Activated naive CD8-positive, alpha-beta T cell (primary cell): ENCODE data around the gene HLA-DRA.
"Not testable (repeated sequence)": the region's sequence is repeated elsewhere in the genome, so short reads cannot be mapped to it uniquely, and the experiment has no call there.

Experiments used
- H3K27ac Mint-ChIP-seq: one replicate; pipeline ENCODE4 v1.8.0; 2021; ENCODE audit warnings: mixed read lengths
- H3K27me3 Mint-ChIP-seq: one replicate; pipeline ENCODE4 v1.8.0; 2021; ENCODE audit warnings: mixed read lengths
- H3K36me3 Mint-ChIP-seq: one replicate; pipeline ENCODE4 v1.8.0; 2021; ENCODE audit warnings: mixed read lengths
- H3K4me1 Mint-ChIP-seq: one replicate; pipeline ENCODE4 v1.8.0; 2021; ENCODE audit warnings: low read depth, mixed read lengths
- H3K4me3 Mint-ChIP-seq: one replicate; pipeline ENCODE4 v1.8.0; 2021; ENCODE audit warnings: mild to moderate bottlenecking, mixed read lengths
- H3K9me3 Mint-ChIP-seq: one replicate; pipeline ENCODE4 v1.8.0; 2021; ENCODE audit warnings: low read depth, mixed read lengths

The HLA-DRA gene

DNA sequence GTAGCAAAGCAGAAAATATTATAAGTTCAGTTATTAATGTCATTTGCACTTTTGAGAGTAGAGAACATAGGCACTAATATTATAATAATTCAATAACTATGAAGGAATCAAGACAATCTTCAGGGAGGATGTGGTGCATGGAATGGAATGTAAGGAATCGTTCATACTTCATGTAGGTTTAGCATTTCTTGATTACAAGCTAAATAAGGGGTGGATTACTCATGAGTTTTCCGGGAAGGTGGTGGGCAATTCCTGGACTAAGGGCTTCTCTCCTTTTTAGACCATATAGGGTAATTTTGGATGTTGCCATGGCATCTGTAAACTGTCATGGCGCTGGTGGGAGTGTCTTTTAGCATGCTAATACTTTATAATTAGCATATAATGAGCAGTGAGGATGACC lies 23.7 kb upstream of the HLA-DRA start:
- Mint-ChIP-seq H3K27me3 (peaks cover 33% of the 10 kb centered on the region), H3K9me3 (no peaks in the 10 kb centered on the region), H3K4me3 (no peak overlapping the region), H3K27ac (no peak overlapping the region), H3K4me1 (peaks cover 5% of the 10 kb centered on the region), H3K36me3 (no peaks in the 10 kb centered on the region)

DNA sequence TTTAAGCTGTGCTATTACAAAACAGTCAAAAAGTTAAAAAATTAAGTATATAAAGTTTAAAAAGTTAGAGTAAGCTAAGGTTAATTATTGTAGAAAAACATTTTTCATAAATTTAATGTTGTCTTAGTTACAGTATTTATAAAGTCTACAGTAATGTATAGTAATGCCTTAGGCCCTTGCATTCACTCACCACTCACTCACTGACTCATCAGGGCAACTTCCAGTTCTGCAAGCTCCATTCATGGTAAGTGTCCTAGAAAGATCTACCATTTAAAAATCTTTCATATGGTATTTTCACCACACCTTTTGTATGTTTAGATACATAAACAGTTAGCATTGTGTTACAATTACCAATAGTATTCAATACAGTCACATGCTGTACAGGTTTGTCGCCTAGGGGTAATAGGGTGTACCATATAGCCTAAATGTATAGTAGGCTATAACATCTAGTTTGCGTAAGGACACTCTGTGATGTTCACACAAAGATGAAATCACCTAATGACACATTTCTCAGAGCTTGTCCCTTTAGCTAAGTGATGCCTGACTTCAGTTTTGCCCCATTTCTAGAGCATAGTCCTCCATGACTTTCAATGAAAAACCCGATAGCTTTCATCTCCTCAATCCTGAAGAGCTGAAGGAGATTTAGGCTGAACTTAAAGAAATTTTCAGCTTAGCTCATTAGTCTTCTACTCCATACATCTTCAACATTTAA lies 14.9 kb upstream of the HLA-DRA start:
- Mint-ChIP-seq H3K36me3 (no peaks in the 10 kb centered on the region), H3K9me3 (no peaks in the 10 kb centered on the region), H3K4me3 (no peak overlapping the region), H3K4me1 (no peaks in the 10 kb centered on the region), H3K27me3 (peaks cover 8% of the 10 kb centered on the region), H3K27ac (no peak overlapping the region)

DNA sequence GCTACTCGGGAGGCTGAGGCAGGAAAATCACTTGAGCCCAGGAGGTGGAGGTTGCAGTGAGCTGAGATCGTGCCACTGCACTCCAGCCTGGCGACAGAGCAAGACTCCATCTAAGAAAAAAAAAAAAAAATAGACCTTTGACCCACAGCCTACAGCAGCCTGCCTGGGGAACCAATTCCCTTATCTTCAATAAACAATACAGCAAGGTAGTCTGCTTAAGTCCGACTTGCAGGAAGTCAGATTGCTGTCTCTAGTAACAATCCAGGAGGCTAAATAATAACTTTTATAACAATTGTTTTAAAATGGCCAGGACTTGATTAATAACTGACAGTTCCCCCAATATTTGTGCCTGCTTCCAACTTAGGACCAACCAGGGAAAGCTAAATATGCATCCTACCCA lies 13.3 kb upstream of the HLA-DRA start:
- Mint-ChIP-seq H3K36me3 (no peaks in the 10 kb centered on the region), H3K4me1 (no peaks in the 10 kb centered on the region), H3K9me3 (no peaks in the 10 kb centered on the region), H3K27ac (no peak overlapping the region), H3K4me3 (no peak overlapping the region), H3K27me3 (peaks cover 4% of the 10 kb centered on the region)

DNA sequence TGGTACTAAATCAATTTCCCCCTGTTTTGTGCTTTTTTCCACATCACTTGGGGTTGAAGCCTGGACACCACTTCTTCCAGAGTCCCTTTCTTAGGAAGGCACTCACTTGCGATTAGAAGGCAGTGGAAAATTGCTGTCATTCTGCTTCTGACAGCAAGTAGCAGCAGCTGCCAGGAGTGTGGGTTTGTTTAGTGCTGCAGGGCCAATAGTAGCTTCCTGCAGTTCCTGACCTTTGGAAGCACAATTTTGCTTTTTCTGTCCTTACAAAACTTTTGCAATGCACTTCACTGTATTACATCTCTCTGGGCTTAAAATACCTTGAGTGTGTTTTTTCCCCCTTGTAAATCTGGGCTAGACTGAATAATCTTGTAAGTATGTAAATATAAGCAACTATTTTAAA lies 12.5 kb upstream of the HLA-DRA start:
- H3K27ac Mint-ChIP-seq: no peak overlapping the region
- H3K4me1 Mint-ChIP-seq: no peaks in the 10 kb centered on the region
- H3K9me3 Mint-ChIP-seq: no peaks in the 10 kb centered on the region
- no peak overlapping the region for H3K4me3 Mint-ChIP-seq
- no peaks in the 10 kb centered on the region for H3K36me3 Mint-ChIP-seq
- peaks cover 2% of the 10 kb centered on the region for H3K27me3 Mint-ChIP-seq

DNA sequence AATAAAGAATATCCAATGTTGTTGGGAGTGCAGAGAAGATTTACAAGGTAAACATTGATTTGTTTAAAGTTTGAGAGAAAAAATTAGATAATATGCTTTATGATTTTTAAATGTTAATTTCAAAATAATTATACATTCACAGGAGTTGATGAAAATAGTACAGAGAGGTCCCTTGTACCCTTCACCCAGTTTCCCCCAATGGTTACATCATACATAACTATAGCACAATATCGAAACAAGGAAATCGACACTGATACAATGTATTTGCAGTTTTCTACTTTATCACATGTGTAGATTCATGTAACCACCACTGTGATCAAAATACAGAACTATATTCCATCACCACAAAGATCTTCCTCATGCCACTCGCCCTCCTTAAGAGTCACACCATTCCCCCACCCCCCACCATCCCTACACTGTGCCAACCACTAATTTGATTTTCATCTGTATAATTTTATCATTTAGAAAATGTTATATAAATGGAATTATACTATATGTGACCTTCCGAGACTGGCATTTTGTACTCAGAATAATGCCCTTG lies 11.7 kb upstream of the HLA-DRA start:
- no peaks in the 10 kb centered on the region for H3K4me1 Mint-ChIP-seq
- no peak overlapping the region for H3K4me3 Mint-ChIP-seq
- no peaks in the 10 kb centered on the region for H3K9me3 Mint-ChIP-seq
- H3K27ac Mint-ChIP-seq: no peak overlapping the region
- peaks cover 2% of the 10 kb centered on the region for H3K27me3 Mint-ChIP-seq
- H3K36me3 Mint-ChIP-seq: no peaks in the 10 kb centered on the region

DNA sequence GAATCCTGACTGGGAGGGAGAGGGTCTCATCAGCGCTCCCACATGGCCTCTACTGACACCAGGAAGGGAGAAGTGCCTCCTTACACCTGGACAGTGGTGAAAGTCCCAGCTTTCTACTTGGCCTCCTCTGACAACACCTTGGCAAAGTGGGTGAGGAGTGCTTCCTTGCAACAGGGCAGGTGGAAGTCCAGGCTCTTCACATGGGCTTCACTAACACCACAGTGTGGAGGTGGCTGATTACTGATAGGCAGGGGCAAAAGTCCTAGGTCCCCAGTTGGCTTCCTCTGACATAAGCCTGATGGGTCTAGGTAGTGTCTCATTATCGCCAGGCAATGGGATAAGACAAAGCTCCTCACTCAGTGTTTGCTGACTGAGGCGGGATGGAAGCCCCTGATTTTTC lies 9.5 kb upstream of the HLA-DRA start:
- Mint-ChIP-seq H3K4me3 (no peak overlapping the region), H3K9me3 (no peaks in the 10 kb centered on the region), H3K4me1 (no peaks in the 10 kb centered on the region), H3K27ac (no peak overlapping the region), H3K36me3 (no peaks in the 10 kb centered on the region), H3K27me3 (peaks cover 2% of the 10 kb centered on the region)

DNA sequence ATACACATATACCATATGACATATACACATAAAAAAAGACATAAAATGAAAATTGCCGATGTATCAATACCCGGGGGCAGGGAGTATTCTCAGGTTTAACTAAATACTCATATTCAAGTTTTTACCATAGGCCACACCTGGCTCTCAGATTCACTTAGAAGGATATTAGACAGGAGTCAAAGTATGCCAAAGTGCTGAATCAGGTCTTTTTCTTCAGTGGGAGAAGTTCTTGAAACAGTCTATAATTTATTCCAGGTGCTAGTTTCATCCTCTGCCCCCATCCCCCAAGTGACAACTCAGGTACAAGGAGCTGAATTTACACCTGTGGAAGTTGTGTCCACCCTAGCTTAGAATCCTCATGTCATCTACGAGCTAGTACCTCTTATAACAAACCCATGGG lies 8.5 kb upstream of the HLA-DRA start:
- Mint-ChIP-seq H3K9me3 (no peaks in the 10 kb centered on the region), H3K4me3 (no peak overlapping the region), H3K4me1 (no peaks in the 10 kb centered on the region), H3K27ac (no peak overlapping the region), H3K27me3 (peaks cover 2% of the 10 kb centered on the region), H3K36me3 (no peaks in the 10 kb centered on the region)

DNA sequence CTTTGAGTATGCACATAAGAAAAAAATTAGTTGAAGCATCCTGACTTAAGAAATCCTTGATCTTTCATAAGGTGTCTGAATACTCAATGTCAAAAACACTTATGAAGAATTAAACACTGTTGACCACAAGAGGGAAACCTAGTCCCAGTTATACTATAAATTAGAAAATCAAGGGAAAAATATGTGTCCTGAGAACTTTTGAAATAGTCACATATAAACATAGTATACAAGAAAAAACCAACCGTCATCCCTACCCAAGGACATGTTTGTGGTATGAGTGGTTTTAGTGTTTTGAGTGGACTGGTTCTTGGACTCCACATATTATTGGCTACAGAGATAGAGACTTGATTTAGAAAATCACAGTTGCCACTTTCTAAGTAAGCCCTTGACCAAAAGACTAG lies 7.6 kb upstream of the HLA-DRA start:
- Mint-ChIP-seq H3K4me3 (no peak overlapping the region), H3K27me3 (peaks cover 2% of the 10 kb centered on the region), H3K27ac (no peak overlapping the region), H3K9me3 (no peaks in the 10 kb centered on the region), H3K4me1 (no peaks in the 10 kb centered on the region), H3K36me3 (no peaks in the 10 kb centered on the region)

DNA sequence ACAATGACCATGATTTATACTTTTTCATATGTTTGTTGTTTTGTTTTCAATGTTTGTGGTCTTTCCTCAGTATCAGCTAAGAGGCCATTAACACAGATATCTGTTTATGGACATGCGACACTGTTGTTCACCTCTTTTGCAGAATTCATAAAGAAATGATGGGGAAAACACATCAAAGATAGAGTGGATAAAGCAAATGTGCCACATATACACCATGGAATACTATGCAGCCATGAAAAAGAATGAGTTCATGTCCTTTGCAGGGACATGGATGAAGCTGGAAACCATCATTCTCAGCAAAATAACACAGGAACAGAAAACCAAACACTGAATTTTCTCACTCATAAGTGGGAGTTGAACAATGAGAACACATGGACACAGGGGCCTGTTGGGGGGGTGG lies 5.7 kb upstream of the HLA-DRA start:
- H3K36me3 Mint-ChIP-seq, H3K4me1 Mint-ChIP-seq, H3K9me3 Mint-ChIP-seq, H3K4me3 Mint-ChIP-seq, H3K27me3 Mint-ChIP-seq, H3K27ac Mint-ChIP-seq: not testable (repeated sequence)

DNA sequence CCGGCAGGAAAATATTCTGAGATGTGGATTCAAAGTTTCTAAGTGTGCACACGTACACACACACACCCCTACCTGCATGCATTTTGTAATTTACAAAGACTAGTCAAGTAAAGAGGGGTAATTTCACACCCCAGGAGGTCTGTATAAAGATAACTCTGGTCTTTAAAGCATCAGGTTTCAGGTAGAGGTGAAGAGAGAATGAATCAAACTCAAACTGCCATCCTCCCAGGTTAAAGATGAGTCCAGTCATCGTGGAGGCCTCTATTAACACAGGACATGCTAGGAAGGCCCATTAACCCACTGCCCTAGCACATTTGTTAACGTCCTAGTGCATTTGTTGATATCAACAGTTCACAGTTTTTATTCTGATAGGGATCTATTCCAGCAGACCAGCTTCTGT lies 3.5 kb upstream of the HLA-DRA start:
- Mint-ChIP-seq H3K4me1 (peaks cover 12% of the 10 kb centered on the region), H3K4me3 (no peak overlapping the region), H3K9me3 (no peaks in the 10 kb centered on the region), H3K27ac (no peak overlapping the region), H3K36me3 (no peaks in the 10 kb centered on the region), H3K27me3 (peaks cover 13% of the 10 kb centered on the region)

DNA sequence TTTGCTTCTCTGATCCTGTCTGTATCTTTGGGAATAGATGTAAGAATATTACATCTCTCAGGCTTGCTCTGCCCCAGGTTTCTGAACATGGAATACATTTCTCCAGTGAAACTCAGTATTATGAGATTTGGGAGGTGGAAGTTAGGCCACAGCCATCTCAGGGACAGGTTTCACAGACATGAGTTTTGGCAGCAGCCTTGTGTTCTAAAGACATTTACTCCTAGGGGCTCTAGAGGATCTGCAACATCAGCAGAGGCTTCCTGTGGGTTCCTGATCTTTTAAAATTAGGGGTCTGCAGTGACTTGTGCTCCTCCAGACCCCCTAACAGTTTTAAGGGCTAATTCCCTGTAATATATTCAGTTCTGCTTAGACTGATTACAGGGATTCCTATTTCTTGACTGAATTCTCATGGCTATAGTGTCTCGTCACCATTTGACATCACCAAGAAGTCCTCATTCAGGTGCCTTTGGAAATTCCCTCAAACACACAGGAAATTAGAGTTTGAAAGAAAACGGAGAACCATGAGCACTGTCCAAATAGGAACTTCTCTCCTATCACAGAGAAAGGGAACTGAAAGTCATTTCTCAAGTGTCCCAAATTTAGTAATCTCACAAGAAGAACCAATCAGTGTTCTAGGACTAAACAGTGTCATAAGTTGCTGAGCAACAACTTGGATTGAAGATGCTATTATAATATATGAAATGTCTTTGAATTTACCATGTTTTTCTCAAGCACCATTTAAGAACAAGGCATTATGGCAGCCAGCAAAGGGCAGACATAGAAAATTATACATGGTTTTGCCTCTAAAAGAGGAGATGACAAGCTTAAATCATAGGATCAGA lies 2.5 kb upstream of the HLA-DRA start:
- Mint-ChIP-seq H3K27me3 (peaks cover 15% of the 10 kb centered on the region), H3K9me3 (no peaks in the 10 kb centered on the region), H3K27ac (no peak overlapping the region), H3K36me3 (no peaks in the 10 kb centered on the region), H3K4me3 (no peak overlapping the region), H3K4me1 (peaks cover 12% of the 10 kb centered on the region)

DNA sequence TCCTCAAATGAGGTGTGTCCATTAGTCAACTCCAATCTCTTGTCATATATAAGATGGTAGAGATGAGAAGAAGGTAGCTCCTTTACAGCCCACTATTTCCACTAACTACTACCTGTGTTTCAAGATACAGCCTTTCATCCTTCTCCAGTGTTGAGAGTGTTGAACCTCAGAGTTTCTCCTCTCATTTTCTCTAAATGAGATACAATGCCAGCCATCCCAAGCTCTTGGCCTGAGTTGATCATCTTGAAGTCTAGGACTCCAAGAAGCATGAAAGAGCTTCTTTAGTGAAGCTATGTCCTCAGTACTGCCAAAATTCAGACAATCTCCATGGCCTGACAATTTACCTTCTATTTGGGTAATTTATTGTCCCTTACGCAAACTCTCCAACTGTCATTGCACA lies 548 bp upstream of the HLA-DRA start:
- Mint-ChIP-seq H3K27me3 (peaks cover 16% of the 10 kb centered on the region), H3K9me3 (no peaks in the 10 kb centered on the region), H3K4me1 (peaks cover 12% of the 10 kb centered on the region), H3K27ac (no peak overlapping the region), H3K36me3 (no peaks in the 10 kb centered on the region), H3K4me3 (no peak overlapping the region)

DNA sequence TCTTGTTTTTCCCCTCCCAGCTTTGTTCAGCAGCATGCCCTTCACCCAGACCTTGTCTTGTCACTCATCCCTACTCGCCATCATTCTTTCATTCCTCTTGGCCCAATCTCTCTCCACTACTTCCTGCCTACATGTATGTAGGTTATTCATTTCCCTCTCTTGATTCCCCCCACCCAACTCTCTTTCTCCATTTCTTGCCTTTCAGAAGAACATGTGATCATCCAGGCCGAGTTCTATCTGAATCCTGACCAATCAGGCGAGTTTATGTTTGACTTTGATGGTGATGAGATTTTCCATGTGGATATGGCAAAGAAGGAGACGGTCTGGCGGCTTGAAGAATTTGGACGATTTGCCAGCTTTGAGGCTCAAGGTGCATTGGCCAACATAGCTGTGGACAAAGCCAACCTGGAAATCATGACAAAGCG lies 2.6 kb downstream of the HLA-DRA start:
- peak overlapping the region; percentile 69 for H3K27ac Mint-ChIP-seq
- peaks cover 12% of the 10 kb centered on the region for H3K4me1 Mint-ChIP-seq
- H3K36me3 Mint-ChIP-seq: no peaks in the 10 kb centered on the region
- peaks cover 25% of the 10 kb centered on the region for H3K27me3 Mint-ChIP-seq
- no peak overlapping the region for H3K4me3 Mint-ChIP-seq
- no peaks in the 10 kb centered on the region for H3K9me3 Mint-ChIP-seq

DNA sequence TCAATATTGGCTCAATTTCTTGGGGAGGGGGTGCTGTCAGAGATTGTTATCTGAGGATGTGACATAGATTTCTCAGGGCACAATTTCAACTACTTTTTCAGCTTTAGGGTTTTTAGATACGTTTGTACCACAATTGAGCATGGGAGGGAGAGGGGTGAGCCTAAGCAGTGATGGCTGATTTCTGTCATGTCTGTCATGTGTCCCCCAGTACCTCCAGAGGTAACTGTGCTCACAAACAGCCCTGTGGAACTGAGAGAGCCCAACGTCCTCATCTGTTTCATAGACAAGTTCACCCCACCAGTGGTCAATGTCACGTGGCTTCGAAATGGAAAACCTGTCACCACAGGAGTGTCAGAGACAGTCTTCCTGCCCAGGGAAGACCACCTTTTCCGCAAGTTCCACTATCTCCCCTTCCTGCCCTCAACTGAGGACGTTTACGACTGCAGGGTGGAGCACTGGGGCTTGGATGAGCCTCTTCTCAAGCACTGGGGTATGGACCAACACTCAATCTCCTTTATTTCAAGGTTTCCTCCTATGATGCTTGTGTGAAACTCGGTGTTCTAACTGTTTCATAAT lies 3.4 kb downstream of the HLA-DRA start:
- no peak overlapping the region for H3K4me3 Mint-ChIP-seq
- no peaks in the 10 kb centered on the region for H3K9me3 Mint-ChIP-seq
- no peaks in the 10 kb centered on the region for H3K36me3 Mint-ChIP-seq
- no peak overlapping the region for H3K27ac Mint-ChIP-seq
- H3K27me3 Mint-ChIP-seq: peaks cover 25% of the 10 kb centered on the region
- peaks cover 12% of the 10 kb centered on the region for H3K4me1 Mint-ChIP-seq

DNA sequence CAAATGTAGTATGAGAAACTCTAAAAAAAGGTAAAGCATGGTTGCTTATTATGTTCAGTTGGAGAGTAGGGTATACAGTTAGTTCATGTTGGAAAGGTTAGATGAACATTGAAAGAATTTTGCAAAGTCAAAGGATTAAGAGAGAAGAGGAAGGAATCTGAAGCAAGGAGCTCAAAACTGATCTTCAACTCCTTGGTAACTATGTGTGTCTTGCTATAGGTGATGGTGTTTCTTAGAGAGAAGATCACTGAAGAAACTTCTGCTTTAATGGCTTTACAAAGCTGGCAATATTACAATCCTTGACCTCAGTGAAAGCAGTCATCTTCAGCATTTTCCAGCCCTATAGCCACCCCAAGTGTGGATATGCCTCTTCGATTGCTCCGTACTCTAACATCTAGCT lies 4.7 kb downstream of the HLA-DRA start:
- Mint-ChIP-seq H3K9me3 (no peaks in the 10 kb centered on the region), H3K27me3 (peaks cover 23% of the 10 kb centered on the region), H3K4me3 (no peak overlapping the region), H3K4me1 (peaks cover 10% of the 10 kb centered on the region), H3K36me3 (no peaks in the 10 kb centered on the region), H3K27ac (no peak overlapping the region)
